OCI-LY1 (cell line): Measurements from ENCODE around the gene ADCY2.

Source experiments
- H2AFZ ChIP-seq: fragments of 200-600 bp; sonication (generic), shearing (Covaris generic); 2 replicates; pipeline ENCODE4 v1.6.0; 2014; ENCODE audit warnings: antibody characterized with exemption, mild to moderate bottlenecking, low read length
- H3F3A ChIP-seq: fragments of 200-600 bp; sonication (generic), shearing (Covaris generic); 2 replicates; pipeline ENCODE4 v1.6.0; 2014; ENCODE audit warnings: mild to moderate bottlenecking, antibody characterized with exemption, low read length, moderate library complexity; ENCODE audit not compliant: insufficient read depth
- H3K27ac ChIP-seq: fragments of 200-600 bp; sonication (generic); 2 replicates; pipeline ENCODE4 v1.5.1; 2014; ENCODE audit warnings: low read length, mixed run types, mild to moderate bottlenecking, low read depth; ENCODE audit not compliant: poor library complexity, severe bottlenecking
- H3K27me3 ChIP-seq: fragments of 200-600 bp; sonication (generic); 2 replicates; pipeline ENCODE4 v1.6.0; 2014; ENCODE audit warnings: antibody characterized with exemption, mild to moderate bottlenecking, low read length, moderate library complexity; ENCODE audit not compliant: insufficient read depth
- H3K36me3 ChIP-seq: fragments of 200-600 bp; sonication (generic); 2 replicates; pipeline ENCODE4 v1.6.1; 2014; ENCODE audit warnings: mild to moderate bottlenecking, antibody characterized with exemption, low read length, moderate library complexity, mixed read lengths; ENCODE audit not compliant: insufficient read depth
- H3K4me1 ChIP-seq: fragments of 200-600 bp; sonication (generic); 2 replicates; pipeline ENCODE4 v1.5.1; 2014; ENCODE audit warnings: mild to moderate bottlenecking, low read length, moderate library complexity; ENCODE audit not compliant: insufficient read depth, severe bottlenecking
- H3K4me2 ChIP-seq: fragments of 200-600 bp; sonication (generic), shearing (Covaris generic); 2 replicates; pipeline ENCODE4 v1.6.1; 2014; ENCODE audit warnings: low read length
- H3K4me3 ChIP-seq: fragments of 200-600 bp; sonication (generic); 2 replicates; pipeline ENCODE4 v1.5.1; 2014; ENCODE audit warnings: low read length, low read depth, mild to moderate bottlenecking, mixed read lengths; ENCODE audit not compliant: poor library complexity, severe bottlenecking
- H3K79me2 ChIP-seq: fragments of 200-600 bp; shearing (Covaris generic); 2 replicates; pipeline ENCODE4 v1.6.1; 2016; ENCODE audit warnings: mixed run types, low read length, mixed read lengths; ENCODE audit not compliant: insufficient read depth
- H3K9ac ChIP-seq: fragments of 200-600 bp; sonication (generic), shearing (Covaris generic); 2 replicates; pipeline ENCODE4 v1.6.1; 2014; ENCODE audit warnings: mild to moderate bottlenecking, low read length, mixed read lengths
- H3K9me2 ChIP-seq: fragments of 200-600 bp; sonication (generic), shearing (Covaris generic); 2 replicates; pipeline ENCODE4 v1.6.1; 2014; ENCODE audit warnings: low read depth, mild to moderate bottlenecking, low read length, mixed read lengths
- H3K9me3 ChIP-seq: fragments of 200-600 bp; shearing (Covaris generic); 2 replicates; pipeline ENCODE4 v1.6.1; 2014; ENCODE audit warnings: low read length, mixed read lengths
- H4K20me1 ChIP-seq: fragments of 200-600 bp; sonication (generic), shearing (Covaris generic); 2 replicates; pipeline ENCODE4 v1.6.0; 2016; ENCODE audit warnings: mild to moderate bottlenecking, low read length; ENCODE audit not compliant: insufficient read depth
- EZH2 ChIP-seq: fragments of 200-600 bp; sonication (generic), shearing (Covaris generic); IDR thresholded peaks from 2 replicates; pipeline ENCODE4 v1.8.0; 2017; ENCODE audit warnings: borderline replicate concordance, mixed run types, mild to moderate bottlenecking, antibody characterized with exemption, low read length, moderate library complexity, mixed read lengths
- TF ChIP-seq, protein P1 (sequence below): fragments of 200-600 bp; sonication (generic), shearing (Covaris generic); IDR thresholded peaks from 2 replicates; pipeline ENCODE4 v1.5.1; 2017; ENCODE audit warnings: mild to moderate bottlenecking, antibody characterized with exemption, low read length, moderate library complexity, mixed read lengths

Gene ADCY2

DNA sequence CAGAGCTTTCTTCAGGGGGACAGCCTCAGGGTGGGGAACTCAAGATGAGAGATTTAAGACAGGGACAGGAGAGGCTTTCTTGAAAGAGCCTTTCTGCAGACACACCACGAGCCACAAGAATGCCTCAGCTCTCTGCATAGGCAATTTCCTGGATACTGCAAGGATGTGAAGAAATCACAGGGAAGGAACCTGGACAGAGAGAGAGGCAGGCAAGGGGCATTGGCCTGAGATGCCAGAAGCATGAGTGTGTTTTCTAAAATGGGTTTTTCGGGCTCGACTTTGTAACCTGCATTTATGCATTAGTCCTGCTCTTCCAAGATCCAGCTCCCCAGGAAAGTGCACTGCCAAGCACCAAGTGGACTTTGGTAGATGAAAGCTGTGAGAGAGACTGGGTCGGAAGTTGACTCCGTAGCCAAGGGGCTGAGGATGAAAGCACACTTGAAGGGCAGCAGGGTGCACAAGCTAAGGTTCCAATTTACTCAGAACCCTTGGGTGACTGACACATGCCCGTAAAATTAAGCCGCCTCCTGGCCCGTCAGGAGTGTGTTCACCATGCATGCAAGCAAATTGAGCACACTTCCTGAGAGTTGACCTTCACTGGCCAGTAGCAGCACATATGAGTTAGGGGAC, 364.1 kb downstream of the ADCY2 start:
- Histone ChIP-seq H3F3A (no peaks in the 10 kb centered on the region), H3K27ac (no peak overlapping the region), H4K20me1 (no peaks in the 10 kb centered on the region), H3K36me3 (no peaks in the 10 kb centered on the region), H3K4me1 (no peaks in the 10 kb centered on the region), H3K9me3 (no peaks in the 10 kb centered on the region), H3K4me3 (no peak overlapping the region), H3K79me2 (no peaks in the 10 kb centered on the region), H3K9ac (no peak overlapping the region), H3K4me2 (no peak overlapping the region), H3K27me3 (no peaks in the 10 kb centered on the region), H3K9me2 (no peaks in the 10 kb centered on the region), H2AFZ (no peak overlapping the region)
- TF ChIP-seq, protein P1, sequence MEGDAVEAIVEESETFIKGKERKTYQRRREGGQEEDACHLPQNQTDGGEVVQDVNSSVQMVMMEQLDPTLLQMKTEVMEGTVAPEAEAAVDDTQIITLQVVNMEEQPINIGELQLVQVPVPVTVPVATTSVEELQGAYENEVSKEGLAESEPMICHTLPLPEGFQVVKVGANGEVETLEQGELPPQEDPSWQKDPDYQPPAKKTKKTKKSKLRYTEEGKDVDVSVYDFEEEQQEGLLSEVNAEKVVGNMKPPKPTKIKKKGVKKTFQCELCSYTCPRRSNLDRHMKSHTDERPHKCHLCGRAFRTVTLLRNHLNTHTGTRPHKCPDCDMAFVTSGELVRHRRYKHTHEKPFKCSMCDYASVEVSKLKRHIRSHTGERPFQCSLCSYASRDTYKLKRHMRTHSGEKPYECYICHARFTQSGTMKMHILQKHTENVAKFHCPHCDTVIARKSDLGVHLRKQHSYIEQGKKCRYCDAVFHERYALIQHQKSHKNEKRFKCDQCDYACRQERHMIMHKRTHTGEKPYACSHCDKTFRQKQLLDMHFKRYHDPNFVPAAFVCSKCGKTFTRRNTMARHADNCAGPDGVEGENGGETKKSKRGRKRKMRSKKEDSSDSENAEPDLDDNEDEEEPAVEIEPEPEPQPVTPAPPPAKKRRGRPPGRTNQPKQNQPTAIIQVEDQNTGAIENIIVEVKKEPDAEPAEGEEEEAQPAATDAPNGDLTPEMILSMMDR = no peak
- TF ChIP-seq EZH2 = no peak

DNA sequence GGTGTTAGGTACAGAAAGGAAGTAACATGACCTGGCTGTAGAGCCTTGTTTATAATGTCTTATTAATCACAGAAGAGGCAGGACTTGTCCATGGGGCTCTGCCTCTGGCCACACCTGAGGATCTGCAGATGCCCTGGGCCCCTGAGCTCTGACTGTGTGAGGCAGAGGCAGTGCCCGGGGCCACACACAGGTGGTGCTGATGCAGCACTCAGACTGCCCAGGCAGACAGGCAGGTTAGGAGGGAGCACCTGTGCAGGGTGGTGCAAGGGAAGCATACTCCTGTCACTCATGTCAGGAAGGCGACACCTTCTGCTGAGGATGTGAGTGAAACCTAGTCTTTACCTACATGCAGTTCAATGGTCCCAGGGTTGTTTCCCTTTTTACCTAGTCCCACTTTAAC, 366.3 kb downstream of the ADCY2 start:
- H3F3A ChIP-seq = no peaks in the 10 kb centered on the region
- no peak for TF ChIP-seq EZH2
- TF ChIP-seq, protein P1 = no peak; the same call in 1 of the 2 replicates
- no peak overlapping the region for H3K4me2 ChIP-seq
- no peaks in the 10 kb centered on the region for H3K27me3 ChIP-seq
- no peaks in the 10 kb centered on the region for H4K20me1 ChIP-seq
- H3K9ac ChIP-seq = no peak overlapping the region
- H3K9me2 ChIP-seq = no peaks in the 10 kb centered on the region
- H3K79me2 ChIP-seq = no peaks in the 10 kb centered on the region
- H2AFZ ChIP-seq = no peak overlapping the region
- H3K9me3 ChIP-seq = no peaks in the 10 kb centered on the region
- no peaks in the 10 kb centered on the region for H3K36me3 ChIP-seq
- no peak overlapping the region for H3K4me3 ChIP-seq
- no peak overlapping the region for H3K27ac ChIP-seq
- no peaks in the 10 kb centered on the region for H3K4me1 ChIP-seq

DNA sequence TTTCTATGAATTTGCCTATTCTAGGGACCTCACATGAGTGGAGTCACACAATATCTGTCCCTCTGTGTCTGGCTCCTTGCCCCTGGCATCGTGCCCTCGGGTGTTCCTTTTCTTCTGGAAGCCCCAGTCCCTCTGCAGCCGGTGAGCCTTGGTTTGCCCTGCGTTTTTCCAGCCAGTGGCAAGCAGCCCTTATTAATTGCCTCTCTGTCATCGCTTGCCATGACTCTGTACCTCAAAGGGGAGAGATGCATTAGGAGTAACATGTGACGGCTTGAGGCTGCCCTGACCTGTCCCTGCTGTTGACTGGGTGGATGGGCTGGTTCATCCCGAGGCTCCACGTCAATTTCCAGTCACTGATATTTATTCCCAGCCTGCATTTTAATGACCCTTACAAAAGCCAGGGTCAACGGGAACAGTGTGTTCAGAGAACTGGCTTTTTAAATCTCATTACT, 367.7 kb downstream of the ADCY2 start:
- H3K79me2 ChIP-seq = no peaks in the 10 kb centered on the region
- H3K27ac ChIP-seq = no peak overlapping the region
- no peaks in the 10 kb centered on the region for H4K20me1 ChIP-seq
- no peak for TF ChIP-seq EZH2
- TF ChIP-seq, protein P1 = no peak
- H3K9me2 ChIP-seq = no peaks in the 10 kb centered on the region
- no peak overlapping the region for H2AFZ ChIP-seq
- no peaks in the 10 kb centered on the region for H3K27me3 ChIP-seq
- H3K9me3 ChIP-seq = no peaks in the 10 kb centered on the region
- no peaks in the 10 kb centered on the region for H3F3A ChIP-seq
- no peak overlapping the region for H3K9ac ChIP-seq
- no peaks in the 10 kb centered on the region for H3K4me1 ChIP-seq
- H3K4me3 ChIP-seq = no peak overlapping the region
- H3K36me3 ChIP-seq = no peaks in the 10 kb centered on the region
- H3K4me2 ChIP-seq = no peak overlapping the region
